Activated CD4-positive, alpha-beta memory T cell treated with anti-CD3 and anti-CD28 coated beads, Interleukin-2, amount 10 ng/mL, durations not matched to agents 7 days and 5 days (primary cell): Measurements from ENCODE around the gene TBC1D2B. TPM values are rescaled to one million over a fixed set of nuclear protein-coding genes. Genes with fewer than 3 reads are reported as not detected.
A peak's percentile ranks its signal among the peaks of the same experiment; 100 is the strongest.

Experiments used
- CTCF ChIA-PET: fragments of 350-600 bp; sonication (Branson Sonifier 250); formaldehyde crosslinking; loops from one replicate; lab custom pipeline; 2021; ENCODE audit warnings: antibody characterized with exemption, inconsistent platforms; lab: Charles Lee
- POLR2A ChIA-PET: fragments of 350-600 bp; sonication (Branson Sonifier 250); formaldehyde crosslinking; loops from one replicate; lab custom pipeline; 2021; ENCODE audit warnings: antibody characterized with exemption; lab: Charles Lee
- DNase-seq: peaks from one replicate; pipeline ENCODE4 v3.0.0-alpha.2; 2020
- H3K27ac Mint-ChIP-seq: one replicate; pipeline ENCODE4 v1.8.0; 2021; ENCODE audit warnings: mild to moderate bottlenecking, mixed read lengths
- H3K27me3 Mint-ChIP-seq: one replicate; pipeline ENCODE4 v1.8.0; 2021; ENCODE audit warnings: mixed read lengths
- H3K36me3 Mint-ChIP-seq: one replicate; pipeline ENCODE4 v1.8.0; 2021; ENCODE audit warnings: low read depth, mixed read lengths
- H3K4me1 Mint-ChIP-seq: one replicate; pipeline ENCODE4 v1.8.0; 2021; ENCODE audit warnings: mixed read lengths
- H3K4me3 Mint-ChIP-seq: one replicate; pipeline ENCODE4 v1.8.0; 2021; ENCODE audit warnings: mild to moderate bottlenecking, mixed read lengths
- H3K9me3 Mint-ChIP-seq: one replicate; pipeline ENCODE4 v1.8.0; 2021; ENCODE audit warnings: mixed read lengths
- total RNA-seq, 2 experiments: library from RNA; stranded (reverse); gene quantifications; one replicate each; pipeline ENCODE4 v1.2.3, GENCODE V29; 2021

Gene TBC1D2B
- total RNA-seq, 2 experiments from 2014 or later: 97.1 to 101 TPM

DNA sequence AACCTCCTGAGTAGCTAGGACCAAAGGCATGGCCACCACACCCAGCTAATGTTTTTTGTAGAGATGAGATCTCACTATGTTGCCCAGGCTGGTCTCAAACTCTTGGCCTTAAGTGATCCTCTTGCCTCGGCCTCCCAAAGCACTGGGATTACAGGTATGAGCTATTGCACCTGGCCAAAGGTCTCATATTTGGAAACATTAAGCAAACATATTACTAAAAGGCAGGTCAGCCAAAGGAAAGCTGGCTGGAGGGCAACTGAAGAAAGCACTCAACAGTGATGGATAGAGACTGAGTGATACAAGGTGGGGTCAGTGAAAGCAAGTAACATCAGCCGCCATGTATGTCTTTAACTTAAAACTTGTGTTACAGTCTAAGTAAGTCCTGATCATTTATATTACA, 57.5 kb downstream of the TBC1D2B start:
- POLR2A ChIA-PET: interaction anchor here (1.8 kb wide), 1 partner anchor 56 kb away, joined by 3 read pairs; no protein-coding TSS in a partner anchor
- Mint-ChIP-seq H3K4me3 (no peak overlapping the region), H3K27ac (no peak overlapping the region), H3K36me3 (peaks cover 69% of the 10 kb centered on the region), H3K9me3 (no peaks in the 10 kb centered on the region), H3K27me3 (no peaks in the 10 kb centered on the region), H3K4me1 (peaks cover 22% of the 10 kb centered on the region)
- CTCF ChIA-PET: interaction anchor here (0.6 to 2.3 kb wide), 2 partner anchors 88 to 98 kb away, joined by 5 to 14 read pairs; no protein-coding TSS in a partner anchor
- no peak for DNase-seq

DNA sequence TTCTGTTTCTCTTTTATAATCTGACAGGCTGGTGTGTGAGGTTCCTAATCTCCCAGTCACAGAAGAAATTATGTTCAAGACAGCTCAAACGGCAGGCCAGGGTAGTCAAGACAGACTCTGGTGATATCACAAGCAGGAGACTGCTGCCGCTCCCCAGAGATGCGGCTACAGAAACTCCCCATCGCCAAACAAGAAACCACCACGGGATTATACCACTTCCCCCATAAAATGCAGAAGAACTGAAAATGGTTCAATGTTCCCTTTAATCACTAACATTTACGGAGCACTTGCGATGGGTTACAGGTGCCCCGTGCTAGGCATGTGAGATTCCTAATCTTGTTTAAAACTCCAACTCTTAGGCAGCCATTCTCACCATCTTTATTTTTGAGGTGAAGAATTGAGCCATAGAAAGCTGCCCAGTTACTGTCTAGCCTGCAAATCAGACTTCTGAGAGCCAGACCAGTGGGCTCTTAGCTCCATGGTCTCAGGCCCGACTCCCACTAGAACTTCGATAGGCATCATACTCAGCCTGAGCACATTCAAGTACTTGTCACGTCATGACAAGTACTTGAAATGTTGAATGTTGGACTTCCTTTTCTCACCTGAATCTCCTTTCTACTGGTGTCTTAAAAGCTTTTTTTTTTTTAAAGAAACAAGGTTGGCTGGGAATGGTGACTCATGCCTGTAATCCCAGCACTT, 58.4 kb downstream of the TBC1D2B start:
- CTCF ChIA-PET: interaction anchor here (0.8 to 2.3 kb wide), 3 partner anchors 16 to 176 kb away, joined by 3 to 14 read pairs (median 6); no protein-coding TSS in a partner anchor
- Mint-ChIP-seq H3K4me3 (no peak overlapping the region), H3K4me1 (peaks cover 22% of the 10 kb centered on the region), H3K27ac (peak overlapping the region; percentile 23), H3K36me3 (peaks cover 67% of the 10 kb centered on the region), H3K9me3 (no peaks in the 10 kb centered on the region), H3K27me3 (no peaks in the 10 kb centered on the region)
- no peak for DNase-seq
- POLR2A ChIA-PET: interaction anchor here (1.0 to 2.5 kb wide), 4 partner anchors 15 to 419 kb away, joined by 3 to 16 read pairs (median 3); partner anchors contain the start of gene IREB2

DNA sequence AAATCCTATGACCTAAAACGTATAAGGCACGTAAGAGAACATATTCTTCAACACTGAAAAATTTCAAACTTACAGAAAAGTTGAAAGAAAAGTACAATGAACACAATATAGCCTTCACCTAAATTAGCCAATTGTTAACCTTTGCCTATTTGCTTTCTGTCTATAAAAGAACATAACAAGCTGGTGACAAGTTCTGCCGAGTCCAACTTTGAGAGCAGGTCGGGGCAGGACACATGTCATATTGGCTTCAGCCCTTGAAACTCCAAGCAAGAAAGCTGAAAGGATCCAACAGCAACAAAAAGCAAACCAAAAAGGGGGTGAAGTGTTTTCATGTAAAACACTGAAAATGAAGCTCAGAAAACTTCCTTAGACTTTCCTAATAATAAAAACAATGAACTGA, 59.1 kb downstream of the TBC1D2B start:
- POLR2A ChIA-PET: interaction anchor here (1.0 to 2.5 kb wide), 4 partner anchors 15 to 420 kb away, joined by 3 to 16 read pairs (median 3); partner anchors contain the start of gene IREB2
- H3K4me1 Mint-ChIP-seq: peaks cover 22% of the 10 kb centered on the region
- no peak for DNase-seq
- H3K36me3 Mint-ChIP-seq: peaks cover 69% of the 10 kb centered on the region
- H3K27ac Mint-ChIP-seq: no peak overlapping the region
- no peaks in the 10 kb centered on the region for H3K9me3 Mint-ChIP-seq
- H3K4me3 Mint-ChIP-seq: no peak overlapping the region
- CTCF ChIA-PET: interaction anchor here (0.6 to 2.3 kb wide), 5 partner anchors 16 to 177 kb away, joined by 3 to 14 read pairs (median 5); no protein-coding TSS in a partner anchor
- no peaks in the 10 kb centered on the region for H3K27me3 Mint-ChIP-seq

DNA sequence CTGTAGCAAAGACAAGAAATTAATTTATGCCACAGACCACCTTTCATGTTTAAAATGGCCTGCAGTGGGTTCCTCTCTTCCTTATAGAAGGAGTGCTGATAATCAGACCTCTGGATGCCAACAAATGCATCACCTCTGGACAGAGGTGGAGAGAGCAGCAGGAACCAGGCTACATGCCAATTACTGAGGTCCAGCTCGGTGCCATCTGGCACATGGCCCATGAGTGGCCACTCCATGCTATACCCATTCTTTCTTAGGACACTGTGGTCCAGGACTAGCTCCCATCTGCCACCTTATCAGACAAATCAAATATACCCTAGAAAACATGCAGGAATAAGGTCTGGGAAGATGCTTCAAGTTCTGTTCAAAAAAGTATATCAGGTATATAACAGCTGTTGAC, 60.7 kb downstream of the TBC1D2B start:
- no peak for DNase-seq
- Mint-ChIP-seq H3K27ac (no peak overlapping the region), H3K27me3 (no peaks in the 10 kb centered on the region), H3K9me3 (no peaks in the 10 kb centered on the region), H3K4me3 (no peak overlapping the region), H3K4me1 (peaks cover 22% of the 10 kb centered on the region), H3K36me3 (peaks cover 79% of the 10 kb centered on the region)
- POLR2A ChIA-PET: no interaction called here
- CTCF ChIA-PET: interaction anchor here (1.2 to 1.4 kb wide), 3 partner anchors 17 to 106 kb away, joined by 3 to 5 read pairs (median 5); no protein-coding TSS in a partner anchor

GRCh38 chr15:78012643-78013077, 64.9 kb downstream of the TBC1D2B start:
- CTCF ChIA-PET: interaction anchor here (1.3 kb wide), 1 partner anchor 96 kb away, joined by 5 read pairs; no protein-coding TSS in a partner anchor
- Mint-ChIP-seq H3K27ac (no peak overlapping the region), H3K9me3 (no peaks in the 10 kb centered on the region), H3K4me1 (peaks cover 3% of the 10 kb centered on the region), H3K4me3 (no peak overlapping the region), H3K27me3 (no peaks in the 10 kb centered on the region), H3K36me3 (peaks cover 75% of the 10 kb centered on the region)
- no peak for DNase-seq
- POLR2A ChIA-PET: interaction anchor here (1.1 kb wide), 1 partner anchor 9 kb away, joined by 3 read pairs; no protein-coding TSS in a partner anchor

DNA sequence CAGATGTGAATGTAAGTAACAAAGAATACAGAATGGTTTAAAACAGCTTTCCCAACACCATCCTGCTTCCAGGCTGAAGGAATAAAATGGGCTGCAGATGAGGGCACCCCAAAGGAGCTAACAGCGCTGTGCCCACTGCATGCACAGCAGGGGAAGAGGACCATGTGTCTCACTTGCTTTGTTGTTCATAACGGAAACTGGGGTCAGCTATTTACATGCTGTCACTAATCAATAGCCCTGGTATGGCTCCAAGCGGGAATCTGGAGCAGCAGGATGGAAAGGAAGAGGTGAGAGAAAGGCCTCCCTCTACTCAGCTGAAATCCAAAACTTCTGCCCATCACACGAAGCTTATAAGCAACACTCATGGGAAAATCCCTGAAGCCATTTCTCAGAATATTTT, 67.4 kb downstream of the TBC1D2B start:
- Mint-ChIP-seq H3K4me1 (peaks cover 9% of the 10 kb centered on the region), H3K27ac (no peak overlapping the region), H3K27me3 (no peaks in the 10 kb centered on the region), H3K9me3 (no peaks in the 10 kb centered on the region), H3K4me3 (no peak overlapping the region), H3K36me3 (peaks cover 70% of the 10 kb centered on the region)
- DNase-seq: no peak
- POLR2A ChIA-PET: interaction anchor here (1.3 kb wide), 1 partner anchor 24 kb away, joined by 4 read pairs; no protein-coding TSS in a partner anchor
- CTCF ChIA-PET: interaction anchor here (1.0 to 3.2 kb wide), 5 partner anchors 9 to 186 kb away, joined by 3 to 11 read pairs (median 4); no protein-coding TSS in a partner anchor

DNA sequence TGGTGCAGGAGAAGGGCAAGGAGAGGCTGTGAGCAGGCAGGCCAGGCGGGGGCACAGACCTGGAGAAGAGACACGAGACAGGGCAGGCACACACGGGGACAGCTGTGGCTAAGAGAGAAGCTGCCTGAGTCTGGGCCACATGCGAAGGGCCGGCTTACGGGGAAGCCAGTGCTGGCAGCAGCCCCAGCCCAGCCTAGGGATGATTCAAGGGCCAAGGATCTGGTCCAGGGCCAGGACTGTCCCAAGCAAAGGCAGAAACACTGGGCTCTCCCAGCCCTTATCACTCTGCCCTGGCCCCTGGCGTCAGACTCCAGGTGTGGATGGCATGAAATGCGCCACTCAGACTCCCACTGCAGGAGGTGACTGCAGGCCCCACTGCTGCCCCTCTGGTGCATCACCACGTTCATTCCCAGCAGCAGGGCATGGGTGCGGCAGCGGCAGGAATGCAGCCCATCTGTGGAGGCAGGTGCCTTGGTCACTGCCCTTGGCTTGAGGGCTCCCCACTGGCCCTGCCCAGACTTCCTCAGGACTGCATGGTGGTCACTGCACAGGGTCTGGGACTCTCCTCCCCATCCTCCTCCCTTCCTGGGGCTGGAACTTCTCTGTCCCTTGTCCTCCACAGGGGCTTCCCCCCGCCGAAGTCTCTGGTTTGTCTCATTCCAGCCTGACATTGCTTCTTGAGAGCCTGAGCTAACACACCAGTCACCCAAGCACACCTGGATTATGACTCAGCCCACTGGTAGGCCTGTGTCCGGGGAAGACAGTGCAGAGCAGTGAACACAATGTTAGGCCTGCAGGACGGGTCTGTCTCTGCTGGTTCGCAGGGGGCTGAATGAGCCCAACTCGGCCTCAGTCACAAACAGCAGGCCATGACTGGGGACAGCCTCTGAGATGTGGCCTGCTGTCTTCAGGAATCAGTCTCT, 69.3 kb downstream of the TBC1D2B start:
- no peak for DNase-seq

GRCh38 chr15:78007211-78007931, 70.1 kb downstream of the TBC1D2B start:
- DNase-seq: no peak
- ChIA-PET POLR2A (no interaction called here), CTCF (interaction anchor here (1.2 to 4.1 kb wide), 2 partner anchors 8 to 101 kb away, joined by 3 to 26 read pairs; no protein-coding TSS in a partner anchor)
- Mint-ChIP-seq H3K27me3 (no peaks in the 10 kb centered on the region), H3K9me3 (no peaks in the 10 kb centered on the region), H3K4me3 (no peak overlapping the region), H3K4me1 (peaks cover 13% of the 10 kb centered on the region), H3K36me3 (peaks cover 60% of the 10 kb centered on the region), H3K27ac (peak overlapping the region; percentile 37)

More for the DNA sequence above, 69.3 kb downstream of the TBC1D2B start:
- Mint-ChIP-seq H3K9me3 (no peaks in the 10 kb centered on the region), H3K36me3 (peaks cover 62% of the 10 kb centered on the region), H3K27ac (no peak overlapping the region), H3K4me1 (peaks cover 13% of the 10 kb centered on the region), H3K4me3 (no peak overlapping the region), H3K27me3 (no peaks in the 10 kb centered on the region)
- ChIA-PET POLR2A (no interaction called here), CTCF (interaction anchor here (4.1 kb wide), 1 partner anchor 100 kb away, joined by 26 read pairs; no protein-coding TSS in a partner anchor)

DNA sequence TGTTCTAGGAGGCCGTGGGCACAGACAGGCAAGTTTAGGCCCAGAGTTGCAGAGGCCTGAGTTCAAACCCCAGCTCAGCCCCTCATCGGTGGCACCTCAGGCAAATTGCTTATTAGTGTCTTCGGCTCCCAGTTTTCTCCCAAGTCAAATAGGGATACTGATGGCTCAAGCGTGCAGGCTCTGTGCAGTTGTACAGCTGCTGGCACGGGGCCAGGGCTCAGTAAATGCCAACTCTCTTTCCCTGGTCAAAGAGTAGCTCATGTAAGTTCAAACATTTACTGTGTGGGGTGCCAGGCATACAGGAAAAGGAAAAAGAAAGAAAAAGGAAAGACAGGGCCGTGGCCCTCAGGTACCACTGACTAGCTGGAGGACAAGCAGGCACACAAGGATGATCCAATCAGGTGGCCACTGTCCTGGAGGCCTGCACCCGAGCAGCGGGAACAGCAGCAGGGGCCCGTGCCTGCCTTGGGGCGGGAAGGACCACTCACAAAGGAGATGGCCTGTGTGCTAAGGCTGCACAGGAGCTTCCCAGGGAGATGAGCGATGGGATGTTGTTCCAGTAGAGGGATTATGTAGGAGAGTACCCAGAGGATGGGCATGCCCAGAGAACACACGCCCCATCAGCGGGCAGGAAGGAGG, 70.8 kb downstream of the TBC1D2B start:
- no peak overlapping the region for H3K27ac Mint-ChIP-seq
- ChIA-PET CTCF (interaction anchor here (1.2 to 4.1 kb wide), 2 partner anchors 9 to 101 kb away, joined by 3 to 26 read pairs; no protein-coding TSS in a partner anchor), POLR2A (interaction anchor here (1.2 kb wide), 1 partner anchor 63 kb away, joined by 3 read pairs; no protein-coding TSS in a partner anchor)
- H3K9me3 Mint-ChIP-seq: no peaks in the 10 kb centered on the region
- H3K36me3 Mint-ChIP-seq: peaks cover 57% of the 10 kb centered on the region
- H3K4me1 Mint-ChIP-seq: peaks cover 13% of the 10 kb centered on the region
- no peak overlapping the region for H3K4me3 Mint-ChIP-seq
- no peaks in the 10 kb centered on the region for H3K27me3 Mint-ChIP-seq
- no peak for DNase-seq

DNA sequence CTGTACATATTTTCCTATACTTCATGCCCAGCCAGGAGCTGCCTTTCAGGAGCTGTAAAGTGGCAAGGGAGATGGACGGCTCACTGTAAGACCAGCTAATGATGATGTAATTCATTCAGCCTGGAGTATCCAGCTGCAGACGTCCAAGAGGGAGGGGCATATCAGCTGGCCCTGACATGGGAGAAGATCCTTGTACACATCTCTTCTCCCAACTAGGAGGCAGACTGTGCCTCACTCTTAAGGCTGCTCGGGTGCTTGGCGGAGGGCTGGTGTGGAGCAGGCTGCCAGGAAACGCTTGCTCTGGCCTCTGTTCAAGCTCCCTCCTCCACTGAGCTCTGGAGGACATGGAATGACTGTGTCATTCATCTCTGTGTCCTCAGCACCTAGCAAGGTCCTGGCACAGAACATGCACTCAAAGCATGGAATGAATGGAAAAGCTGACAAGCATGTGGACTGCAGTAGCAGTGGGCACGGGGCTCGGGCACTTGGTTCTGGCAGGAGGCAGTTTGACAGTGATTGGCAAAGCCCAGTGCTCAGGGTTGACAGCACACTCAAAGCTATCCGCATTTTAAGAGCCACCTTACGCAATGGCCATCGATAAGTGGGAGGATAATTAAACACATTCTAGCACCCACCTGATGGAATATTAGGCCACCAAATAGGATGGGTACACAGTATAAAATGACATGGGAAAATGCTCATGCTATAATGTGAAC, 72.4 kb downstream of the TBC1D2B start:
- H3K36me3 Mint-ChIP-seq: peaks cover 63% of the 10 kb centered on the region
- H3K27ac Mint-ChIP-seq: no peak overlapping the region
- H3K27me3 Mint-ChIP-seq: no peaks in the 10 kb centered on the region
- H3K4me1 Mint-ChIP-seq: peaks cover 24% of the 10 kb centered on the region
- H3K9me3 Mint-ChIP-seq: no peaks in the 10 kb centered on the region
- POLR2A ChIA-PET: no interaction called here
- CTCF ChIA-PET: interaction anchor here (4.1 kb wide), 1 partner anchor 103 kb away, joined by 26 read pairs; no protein-coding TSS in a partner anchor
- DNase-seq: no peak
- no peak overlapping the region for H3K4me3 Mint-ChIP-seq

DNA sequence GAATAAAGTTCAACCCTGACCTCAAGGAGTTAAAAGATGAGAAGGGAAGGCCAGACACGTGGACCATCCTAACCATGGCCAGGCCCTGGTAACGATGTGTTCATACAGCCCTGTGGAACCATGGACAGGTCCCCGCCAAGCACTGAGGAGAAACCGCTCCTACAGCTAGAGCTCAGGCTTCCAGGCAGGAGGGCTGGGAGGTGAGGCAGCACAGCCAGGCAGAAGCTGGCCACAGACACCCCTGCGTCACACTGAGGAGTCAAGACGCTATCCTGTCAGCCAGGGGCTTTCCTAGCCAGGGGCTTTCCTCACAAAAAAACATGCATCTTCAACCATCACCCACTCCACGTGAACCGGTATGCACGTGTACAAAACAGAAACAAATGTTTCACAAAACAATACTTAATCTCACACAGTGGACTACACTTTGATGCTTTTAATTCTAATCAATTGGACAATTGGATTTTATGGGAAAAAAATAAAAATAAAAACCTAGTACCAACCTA, 73.2 kb downstream of the TBC1D2B start:
- ChIA-PET CTCF (interaction anchor here (4.1 kb wide), 1 partner anchor 104 kb away, joined by 26 read pairs; no protein-coding TSS in a partner anchor), POLR2A (no interaction called here)
- H3K36me3 Mint-ChIP-seq: peaks cover 60% of the 10 kb centered on the region
- peaks cover 24% of the 10 kb centered on the region for H3K4me1 Mint-ChIP-seq
- no peak overlapping the region for H3K4me3 Mint-ChIP-seq
- DNase-seq: no peak
- H3K27me3 Mint-ChIP-seq: no peaks in the 10 kb centered on the region
- H3K9me3 Mint-ChIP-seq: no peaks in the 10 kb centered on the region
- no peak overlapping the region for H3K27ac Mint-ChIP-seq
